ENCODE results near the gene MYRIP.
"Not testable (repeated sequence)": the region's sequence is repeated elsewhere in the genome, so short reads cannot be mapped to it uniquely, and the experiment has no call there.

MYRIP gene

GRCh38 chr3:39977058-39977794, 167.8 kb downstream of the MYRIP start:
- DNase-seq = no peak

- no peak for DNase-seq
These were observed 168.9 kb downstream of the MYRIP start for GRCh38 chr3:39978308-39978707.

DNA sequence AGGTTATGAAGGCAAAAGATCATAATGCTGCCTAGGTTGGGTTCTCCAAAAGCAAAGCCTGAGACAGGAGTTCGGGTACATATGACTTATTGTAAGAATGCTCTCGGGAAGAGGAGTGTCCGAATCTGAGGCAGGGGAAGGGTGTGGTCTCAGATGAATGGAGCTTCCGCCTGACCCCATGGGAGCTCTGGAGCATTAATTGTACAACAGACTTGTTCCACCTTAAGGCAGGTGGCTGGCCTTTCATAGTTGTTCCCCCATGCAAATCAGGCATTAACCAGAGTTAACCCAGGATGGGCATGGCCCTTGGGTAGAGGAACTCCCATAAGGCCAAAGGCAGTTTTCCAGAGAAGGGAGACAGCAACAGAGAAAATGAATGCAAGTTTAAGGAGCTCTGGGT, 170.6 kb downstream of the MYRIP start:
- no peak for DNase-seq

DNA sequence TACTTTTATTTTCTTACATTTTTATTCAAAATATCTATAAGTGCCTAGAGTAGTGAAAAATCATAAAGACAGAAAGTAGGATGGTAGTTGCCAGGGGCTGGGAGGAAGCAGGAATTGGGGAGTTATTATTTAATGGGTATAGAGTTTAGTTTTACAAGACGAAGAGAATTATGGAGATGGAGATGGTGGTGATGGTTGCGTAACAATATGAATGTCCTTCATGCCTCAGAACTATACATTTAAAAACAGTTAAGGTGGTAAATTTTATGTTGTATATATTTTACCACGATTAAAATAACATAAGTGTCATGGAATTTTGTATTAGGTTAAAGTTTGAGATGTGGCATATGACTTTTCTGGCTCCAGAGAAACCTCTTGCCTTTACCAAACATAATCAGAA, 171.4 kb downstream of the MYRIP start:
- DNase-seq = no peak

DNA sequence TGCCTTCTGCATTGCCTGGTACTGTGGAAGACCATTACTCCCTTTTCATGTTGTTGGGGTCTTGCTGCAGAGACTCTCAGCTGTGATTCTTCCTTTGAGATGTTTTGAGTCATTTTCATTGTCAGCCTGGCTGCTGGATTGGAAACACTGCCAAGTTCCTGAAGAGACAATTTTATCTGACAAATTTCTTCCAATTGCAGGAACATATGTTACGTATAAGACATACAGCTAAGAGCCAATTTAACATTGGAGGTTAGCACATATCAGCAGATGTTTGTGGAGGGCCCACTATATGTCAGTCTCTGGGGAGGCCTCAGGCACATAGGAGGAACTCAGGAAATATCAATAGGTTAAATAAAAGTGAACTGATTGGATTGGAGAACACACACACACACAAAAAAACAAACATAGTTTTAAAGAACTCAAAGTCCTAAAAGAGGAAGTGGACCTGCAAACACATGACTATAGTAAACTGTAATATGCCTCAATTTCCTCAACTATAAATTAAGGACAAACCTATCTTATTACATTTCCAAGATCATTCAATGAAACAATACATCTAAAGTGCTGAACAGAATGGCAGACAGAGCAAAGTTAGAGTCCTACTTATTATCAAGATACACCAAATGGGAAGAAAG, 172.3 kb downstream of the MYRIP start:
- no peak for DNase-seq

- DNase-seq = no peak
These were observed 173.4 kb downstream of the MYRIP start for GRCh38 chr3:39982665-39983357.

- DNase-seq = no peak
These were observed 180.3 kb downstream of the MYRIP start for GRCh38 chr3:39989746-39990145.

DNA sequence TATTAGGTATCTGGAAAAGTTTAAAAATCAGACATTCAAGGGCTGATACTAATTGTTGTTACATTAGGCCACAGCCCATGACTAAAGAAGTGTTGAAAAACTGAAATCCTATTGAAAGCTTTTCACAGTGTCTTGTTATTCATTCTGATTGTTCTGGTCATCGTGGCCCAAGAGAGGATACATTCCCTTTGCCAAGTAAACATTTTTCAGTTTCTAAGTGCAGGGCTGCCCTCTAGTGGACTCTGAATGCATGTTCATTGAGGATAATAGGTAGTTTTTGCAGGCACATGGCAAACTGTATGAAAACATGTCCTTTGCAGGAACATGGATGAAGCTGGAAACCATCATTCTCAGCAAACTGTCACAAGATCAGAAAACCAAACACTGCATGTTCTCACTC, 181.1 kb downstream of the MYRIP start:
- no peak for DNase-seq

- DNase-seq = no peak
These were observed 199.4 kb downstream of the MYRIP start for GRCh38 chr3:40008796-40009195.

DNA sequence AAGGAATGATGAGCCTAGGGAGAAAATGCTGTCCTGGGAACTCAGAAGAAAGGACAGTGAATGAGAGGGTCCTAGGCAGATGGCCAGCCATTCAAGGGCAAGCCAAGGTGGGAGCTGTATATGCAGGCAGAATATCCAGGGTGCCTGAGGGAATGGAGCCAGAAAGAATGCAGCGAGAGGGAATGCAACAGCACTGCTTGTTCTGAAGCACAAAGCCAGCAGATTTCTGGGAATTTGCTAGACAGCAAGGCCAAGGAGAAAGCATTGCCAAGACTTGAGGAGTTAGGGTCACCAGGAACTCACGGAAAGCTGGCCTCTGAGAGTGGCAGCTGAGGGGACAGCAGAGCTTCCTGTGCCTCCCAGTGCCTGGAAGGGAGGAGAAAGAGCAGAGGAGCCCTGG, 200.6 kb downstream of the MYRIP start:
- no peak for DNase-seq

DNA sequence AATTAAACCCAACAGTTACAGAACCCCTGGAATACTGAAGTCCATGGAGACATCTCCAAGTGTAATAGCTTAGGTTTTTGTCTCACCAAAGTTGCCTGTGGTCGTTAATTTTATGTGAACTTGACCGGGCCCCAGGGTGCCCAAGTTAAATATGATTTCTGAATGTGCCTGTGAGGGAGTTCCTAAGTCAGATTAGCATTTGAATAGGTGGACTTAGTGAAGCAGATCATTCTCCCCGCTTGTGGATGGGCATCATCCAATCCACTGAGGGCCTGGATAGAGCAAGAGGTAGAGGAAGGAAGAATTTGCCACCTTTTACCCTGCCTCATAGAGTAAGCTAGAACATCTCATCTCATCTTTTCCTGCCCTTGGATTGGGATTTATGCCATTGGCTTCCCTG, 203.0 kb downstream of the MYRIP start:
- DNase-seq = no peak

GRCh38 chr3:40016391-40016790, 207.0 kb downstream of the MYRIP start:
- no peak for DNase-seq

DNA sequence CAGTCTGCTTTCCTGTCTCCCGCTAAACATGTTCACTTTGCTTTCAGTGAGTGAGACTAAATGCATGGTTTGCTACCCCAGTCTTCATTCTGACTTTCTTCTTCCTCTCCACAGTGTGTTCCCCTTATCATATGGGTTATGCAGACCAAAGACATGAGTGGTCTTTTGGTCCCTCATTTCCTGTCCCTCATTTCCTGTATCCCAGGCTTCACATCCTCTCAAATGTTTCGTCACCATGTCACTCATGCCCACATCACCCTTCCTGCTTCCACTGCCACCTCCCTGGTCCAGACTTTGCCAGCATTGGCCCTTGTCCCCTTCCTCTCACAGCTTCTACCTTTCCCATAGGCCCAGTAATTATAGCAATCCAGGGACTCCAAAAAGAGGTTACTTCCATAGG, 209.0 kb downstream of the MYRIP start:
- DNase-seq = no peak

GRCh38 chr3:40019376-40019775, 210.0 kb downstream of the MYRIP start:
- no peak for DNase-seq

DNA sequence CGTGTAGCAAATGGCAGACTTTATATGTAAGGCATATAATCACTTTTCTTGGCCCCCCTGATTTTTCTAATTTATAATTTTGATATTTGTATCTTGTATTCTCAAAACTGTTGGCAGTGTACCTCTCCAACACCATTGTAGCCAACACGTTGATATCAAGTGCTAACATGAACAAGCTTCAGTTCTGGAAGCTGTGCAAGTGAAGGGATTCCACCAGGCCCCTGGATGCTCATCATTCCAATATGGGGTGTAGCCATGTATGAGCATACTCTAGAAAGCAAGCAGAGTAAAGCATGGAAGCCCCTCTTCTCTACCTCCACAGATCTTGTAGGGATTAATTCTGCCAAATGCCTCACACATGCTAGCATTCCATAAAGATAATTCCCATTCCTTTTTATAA, 211.3 kb downstream of the MYRIP start:
- no peak for DNase-seq

- no peak for DNase-seq
These were observed 211.9 kb downstream of the MYRIP start for GRCh38 chr3:40021338-40021737.

DNA sequence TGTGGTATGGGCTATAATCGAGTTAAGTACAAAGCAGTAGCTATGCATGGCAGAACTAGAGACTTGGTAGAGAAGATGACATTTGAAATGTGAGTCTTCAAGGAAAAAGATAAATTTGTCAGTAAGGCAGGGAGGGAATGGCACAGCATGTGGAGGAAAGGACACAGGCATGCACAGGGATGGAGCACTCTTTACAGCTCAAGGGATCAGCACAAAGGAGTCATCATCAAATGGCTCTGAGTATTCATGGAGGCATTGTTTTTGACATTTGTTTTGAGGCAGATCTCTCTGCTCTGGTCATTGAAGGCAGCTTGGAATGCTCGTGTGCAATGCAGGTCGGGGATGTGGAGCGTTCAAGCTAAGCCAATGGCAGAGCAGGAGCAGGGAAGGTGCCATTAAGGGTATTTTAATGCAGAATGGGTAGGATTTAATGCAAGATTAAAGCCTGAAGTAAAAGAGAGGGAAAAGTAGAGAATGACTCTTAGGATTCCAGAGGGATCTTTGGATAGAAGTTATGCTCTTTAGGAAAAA, 213.0 kb downstream of the MYRIP start:
- no peak for DNase-seq

GRCh38 chr3:40024526-40024925, 215.1 kb downstream of the MYRIP start:
- DNase-seq = no peak

DNA sequence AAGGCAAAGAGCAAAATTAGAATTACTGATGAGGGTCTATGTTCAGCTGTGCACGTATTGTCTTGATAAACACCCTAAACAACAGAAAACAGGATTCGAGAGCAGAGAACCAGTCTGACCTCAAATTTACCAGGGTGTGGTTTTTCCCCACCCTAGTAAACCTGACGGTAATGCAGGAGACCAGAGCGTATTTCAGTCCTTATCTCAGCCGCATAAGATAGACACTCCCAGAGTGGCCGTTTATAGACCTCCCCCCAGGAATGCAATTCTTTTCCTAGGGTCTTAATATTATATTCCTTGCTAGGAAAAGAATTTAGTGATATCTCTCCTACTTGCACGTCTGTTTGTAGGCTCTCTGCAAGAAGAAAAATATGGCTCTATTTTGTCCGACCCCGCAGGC, 216.5 kb downstream of the MYRIP start:
- not testable (repeated sequence) for DNase-seq

DNA sequence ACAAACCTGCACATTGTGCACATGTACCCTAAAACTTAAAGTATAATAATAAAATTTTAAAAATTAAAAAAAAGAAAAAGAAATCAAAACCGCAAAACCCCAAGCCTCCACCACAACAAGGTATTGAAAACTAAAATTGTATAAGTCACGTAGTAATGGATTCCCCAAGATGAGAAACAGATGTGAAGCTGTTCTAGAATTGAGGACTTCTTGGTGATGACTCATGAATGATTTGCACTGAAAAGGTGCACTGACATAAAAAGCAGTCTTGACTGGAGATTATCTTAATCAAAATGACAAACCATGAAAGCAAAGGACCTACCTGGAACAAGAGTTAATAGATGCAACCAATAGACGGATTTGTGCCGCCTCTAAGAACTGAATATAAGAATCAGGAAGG, 225.8 kb downstream of the MYRIP start:
- no peak for DNase-seq

- DNase-seq = no peak
These were observed 228.2 kb downstream of the MYRIP start for GRCh38 chr3:40037582-40037981.

DNA sequence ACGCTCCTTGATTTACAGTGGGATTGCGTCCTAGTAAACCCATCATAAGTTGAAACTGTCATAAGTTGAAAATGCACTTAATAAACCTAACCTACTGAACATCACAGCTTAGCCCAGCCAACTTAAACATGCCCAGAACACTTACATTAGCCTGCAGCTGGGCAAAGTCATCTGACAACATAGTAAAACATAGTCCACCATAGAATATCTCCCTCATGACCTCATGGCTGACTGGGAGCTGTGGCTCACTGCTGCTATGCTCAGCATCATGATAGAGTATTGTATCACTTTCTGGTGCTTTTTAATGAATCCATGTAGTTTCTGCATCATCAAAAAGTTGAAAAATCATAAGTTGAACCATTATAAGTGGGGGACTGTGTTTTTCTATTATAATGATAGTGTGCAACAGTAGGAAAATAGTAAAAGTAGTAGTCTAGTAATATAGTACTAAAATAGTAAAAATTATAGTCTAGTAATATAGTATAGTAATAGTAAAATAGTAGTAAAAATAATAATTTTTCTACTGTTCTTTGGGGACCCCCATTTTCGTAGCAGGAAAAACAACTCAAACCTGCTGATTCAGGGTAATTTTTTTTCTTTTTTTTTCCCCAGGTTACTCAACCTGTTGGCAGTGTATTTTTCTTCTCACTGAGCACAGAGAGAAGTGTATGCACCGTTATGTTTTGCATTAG, 233.5 kb downstream of the MYRIP start:
- no peak for DNase-seq

DNA sequence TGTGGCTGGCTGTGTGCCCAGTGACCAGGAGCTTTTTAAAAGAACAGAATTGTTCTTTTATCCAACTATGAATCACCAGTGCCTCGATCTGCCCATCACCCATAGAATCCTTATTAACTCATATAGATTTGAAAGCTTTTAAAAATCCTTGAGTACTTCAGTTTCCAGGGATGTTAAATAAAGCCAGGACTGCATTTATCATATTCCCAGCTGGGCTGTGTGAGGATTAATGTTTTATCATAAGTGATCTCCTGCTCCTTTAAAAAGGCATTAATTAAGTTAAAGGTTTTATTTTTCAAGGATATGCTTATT, 234.0 kb downstream of the MYRIP start:
- no peak for DNase-seq

DNA sequence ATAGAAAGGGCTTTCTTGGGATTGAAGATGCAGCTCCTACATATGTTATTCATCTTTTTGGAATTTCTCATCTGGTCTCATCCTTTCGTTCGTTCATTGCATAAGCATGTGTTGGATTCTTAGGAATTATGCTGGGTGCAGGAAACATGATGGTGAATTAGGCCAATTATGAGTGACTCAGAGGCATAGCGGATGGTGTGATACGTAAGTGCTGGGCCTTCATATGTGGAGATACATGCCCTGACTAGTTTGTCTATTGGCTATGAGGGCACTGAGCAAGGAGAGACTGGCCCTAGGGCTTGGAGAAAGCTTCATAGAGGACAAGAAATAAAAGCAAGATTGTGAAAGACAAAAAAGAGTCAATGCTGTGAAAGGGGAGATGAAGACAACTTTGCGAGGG, 235.1 kb downstream of the MYRIP start:
- no peak for DNase-seq
